Neural cell (in vitro differentiated cells): ENCODE measurements around the gene GTF2IRD1. TPM values are rescaled to one million over a fixed set of nuclear protein-coding genes. Genes with fewer than 3 reads are reported as not detected.

ENCODE experiments used
- H2AFZ ChIP-seq: fragments of 200-600, 300-800 bp; sonication (generic), shearing (Covaris generic); 2 replicates; pipeline ENCODE4 v1.6.0; 2014; ENCODE audit warnings: low read depth, mild to moderate bottlenecking, antibody characterized with exemption, low read length, moderate library complexity
- H3F3A ChIP-seq: fragments of 200-600 bp; shearing (Covaris generic); 2 replicates; pipeline ENCODE4 v1.6.1; 2016; ENCODE audit warnings: mild to moderate bottlenecking, moderate library complexity, mixed read lengths, antibody characterized with exemption, low read length; ENCODE audit not compliant: insufficient read depth, poor library complexity, severe bottlenecking
- H3K27ac ChIP-seq: fragments of 200-600, 300-800 bp; sonication (generic), shearing (Covaris generic); 2 replicates; pipeline ENCODE4 v1.5.1; 2014; ENCODE audit warnings: mild to moderate bottlenecking, low read length, moderate library complexity
- H3K27me3 ChIP-seq: fragments of 300-800, 200-600 bp; sonication (generic), shearing (Covaris generic); 2 replicates; pipeline ENCODE4 v1.6.0; 2014; ENCODE audit warnings: mild to moderate bottlenecking, low read depth, low read length, moderate library complexity; ENCODE audit not compliant: insufficient read depth
- H3K36me3 ChIP-seq: fragments of 300-800, 200-600 bp; sonication (generic), shearing (Covaris generic); 2 replicates; pipeline ENCODE4 v1.5.1; 2014; ENCODE audit warnings: mild to moderate bottlenecking, antibody characterized with exemption, low read length, moderate library complexity; ENCODE audit not compliant: insufficient read depth
- H3K4me2 ChIP-seq: fragments of 300-800, 200-600 bp; sonication (generic), shearing (Covaris generic); 2 replicates; pipeline ENCODE4 v1.6.0; 2014; ENCODE audit warnings: mild to moderate bottlenecking, low read length
- H3K4me3 ChIP-seq: fragments of 300-800, 200-600 bp; sonication (generic), shearing (Covaris generic); 2 replicates; pipeline ENCODE4 v1.5.1; 2014; ENCODE audit warnings: mild to moderate bottlenecking, low read length, moderate library complexity
- H3K79me2 ChIP-seq: fragments of 200-600 bp; shearing (Covaris generic); replicated peaks from 2 replicates; pipeline ENCODE4 v1.6.0; 2014; ENCODE audit warnings: mild to moderate bottlenecking, low read length, moderate library complexity; ENCODE audit not compliant: insufficient read depth
- H3K9ac ChIP-seq: fragments of 300-800, 200-600 bp; sonication (generic), shearing (Covaris generic); 2 replicates; pipeline ENCODE4 v1.6.1; 2016; ENCODE audit warnings: mild to moderate bottlenecking, low read length, mixed read lengths
- H3K9me2 ChIP-seq: fragments of 200-600 bp; shearing (Covaris generic); 2 replicates; pipeline ENCODE4 v1.6.1; 2016; ENCODE audit warnings: mild to moderate bottlenecking, low read length, mixed read lengths; ENCODE audit not compliant: insufficient read depth
- H3K9me3 ChIP-seq: fragments of 200-600, 300-800 bp; sonication (generic), shearing (Covaris generic); 2 replicates; pipeline ENCODE4 v1.6.1; 2016; ENCODE audit warnings: mild to moderate bottlenecking, mixed run types, low read length, moderate library complexity, mixed read lengths
- H4K20me1 ChIP-seq: fragments of 200-600 bp; shearing (Covaris generic); 2 replicates; pipeline ENCODE4 v1.6.1; 2016; ENCODE audit warnings: mild to moderate bottlenecking, mixed run types; ENCODE audit not compliant: insufficient read depth
- EP300 ChIP-seq: fragments of 450-650 bp; conservative IDR thresholded peaks from 2 replicates; pipeline ENCODE4 v1.6.1; 2014; ENCODE audit warnings: antibody characterized with exemption, mild to moderate bottlenecking, moderate library complexity; ENCODE audit not compliant: poor library complexity, severe bottlenecking
- EZH2 ChIP-seq: fragments of 200-600, 300-800 bp; shearing (Covaris generic), sonication (generic); IDR thresholded peaks from 2 replicates; pipeline ENCODE4 v1.6.1; 2014; ENCODE audit warnings: antibody characterized with exemption, low read length, borderline replicate concordance, mild to moderate bottlenecking; ENCODE audit not compliant: insufficient read depth, poor library complexity, severe bottlenecking
- MXI1 ChIP-seq: fragments of 450-650 bp; conservative IDR thresholded peaks from 2 replicates; pipeline ENCODE4 v1.6.1; 2014; ENCODE audit warnings: antibody characterized with exemption, mild to moderate bottlenecking; ENCODE audit not compliant: poor library complexity, severe bottlenecking
- POLR2AphosphoS5 ChIP-seq: IDR thresholded peaks from 2 replicates; pipeline ENCODE4 v1.6.1; 2012
- RAD21 ChIP-seq: fragments of 450-650 bp; conservative IDR thresholded peaks from 2 replicates; pipeline ENCODE4 v1.6.1; 2014; ENCODE audit warnings: antibody characterized with exemption, mild to moderate bottlenecking, moderate library complexity
- SMC3 ChIP-seq: fragments of 450-650 bp; conservative IDR thresholded peaks from 2 replicates; pipeline ENCODE4 v1.6.1; 2014; ENCODE audit warnings: antibody characterized with exemption, mild to moderate bottlenecking, moderate library complexity; ENCODE audit not compliant: poor library complexity
- TAF1 ChIP-seq: IDR thresholded peaks from 2 replicates; pipeline ENCODE4 v1.6.1; 2012; ENCODE audit warnings: low read depth
- polyA plus RNA-seq: library from polyadenylated mRNA; depleted of rRNA; stranded (reverse); fragments of >200 nt; gene quantifications from 2 replicates; pipeline ENCODE4 v1.2.3, GENCODE V29; 2014
- TF ChIP-seq, protein P1 (sequence below): IDR thresholded peaks from 2 replicates; pipeline ENCODE4 v1.6.1; 2012; ENCODE audit warnings: borderline replicate concordance
- TF ChIP-seq, protein P2 (sequence below): fragments of 450-650 bp; IDR thresholded peaks from 2 replicates; pipeline ENCODE4 v1.5.1; 2014; ENCODE audit warnings: antibody characterized with exemption, mild to moderate bottlenecking, moderate library complexity; ENCODE audit not compliant: poor library complexity, severe bottlenecking

The GTF2IRD1 gene
- polyA plus RNA-seq, 1 donor from 2014 or later, result 31.9 TPM

DNA sequence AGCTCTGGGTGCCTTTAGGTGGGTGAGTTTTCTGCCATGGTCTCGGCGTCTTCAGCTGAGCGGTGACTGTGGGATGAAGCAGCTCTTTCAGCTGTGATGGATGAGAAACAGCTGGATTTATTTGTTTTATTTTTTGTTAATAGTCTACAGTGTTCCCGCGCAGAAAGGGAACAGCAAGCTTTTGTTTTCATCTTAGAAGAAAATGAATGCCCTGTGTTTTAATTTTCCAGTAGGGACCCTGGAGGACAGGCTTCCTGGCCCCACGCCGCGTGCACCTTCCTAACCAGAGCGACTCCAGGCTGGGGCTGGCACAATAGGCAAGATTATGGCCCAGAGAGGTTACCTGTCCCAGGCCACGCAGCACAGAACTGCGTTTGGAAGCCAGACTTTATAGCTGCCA, 57.6 kb downstream of the GTF2IRD1 start:
- Histone ChIP-seq H3K27me3 (no peaks in the 10 kb centered on the region), H4K20me1 (no peaks in the 10 kb centered on the region), H3K9me3 (no peaks in the 10 kb centered on the region), H2AFZ (no peak overlapping the region), H3K79me2 (peaks cover 5% of the 10 kb centered on the region), H3K9me2 (no peaks in the 10 kb centered on the region), H3K4me3 (no peak overlapping the region), H3K4me2 (no peak overlapping the region), H3K36me3 (peaks cover 4% of the 10 kb centered on the region), H3K9ac (no peak overlapping the region), H3K27ac (no peak overlapping the region), H3F3A (no peaks in the 10 kb centered on the region)
- TF ChIP-seq, protein P1, sequence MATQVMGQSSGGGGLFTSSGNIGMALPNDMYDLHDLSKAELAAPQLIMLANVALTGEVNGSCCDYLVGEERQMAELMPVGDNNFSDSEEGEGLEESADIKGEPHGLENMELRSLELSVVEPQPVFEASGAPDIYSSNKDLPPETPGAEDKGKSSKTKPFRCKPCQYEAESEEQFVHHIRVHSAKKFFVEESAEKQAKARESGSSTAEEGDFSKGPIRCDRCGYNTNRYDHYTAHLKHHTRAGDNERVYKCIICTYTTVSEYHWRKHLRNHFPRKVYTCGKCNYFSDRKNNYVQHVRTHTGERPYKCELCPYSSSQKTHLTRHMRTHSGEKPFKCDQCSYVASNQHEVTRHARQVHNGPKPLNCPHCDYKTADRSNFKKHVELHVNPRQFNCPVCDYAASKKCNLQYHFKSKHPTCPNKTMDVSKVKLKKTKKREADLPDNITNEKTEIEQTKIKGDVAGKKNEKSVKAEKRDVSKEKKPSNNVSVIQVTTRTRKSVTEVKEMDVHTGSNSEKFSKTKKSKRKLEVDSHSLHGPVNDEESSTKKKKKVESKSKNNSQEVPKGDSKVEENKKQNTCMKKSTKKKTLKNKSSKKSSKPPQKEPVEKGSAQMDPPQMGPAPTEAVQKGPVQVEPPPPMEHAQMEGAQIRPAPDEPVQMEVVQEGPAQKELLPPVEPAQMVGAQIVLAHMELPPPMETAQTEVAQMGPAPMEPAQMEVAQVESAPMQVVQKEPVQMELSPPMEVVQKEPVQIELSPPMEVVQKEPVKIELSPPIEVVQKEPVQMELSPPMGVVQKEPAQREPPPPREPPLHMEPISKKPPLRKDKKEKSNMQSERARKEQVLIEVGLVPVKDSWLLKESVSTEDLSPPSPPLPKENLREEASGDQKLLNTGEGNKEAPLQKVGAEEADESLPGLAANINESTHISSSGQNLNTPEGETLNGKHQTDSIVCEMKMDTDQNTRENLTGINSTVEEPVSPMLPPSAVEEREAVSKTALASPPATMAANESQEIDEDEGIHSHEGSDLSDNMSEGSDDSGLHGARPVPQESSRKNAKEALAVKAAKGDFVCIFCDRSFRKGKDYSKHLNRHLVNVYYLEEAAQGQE, result no peak
- no peak for TF ChIP-seq SMC3

DNA sequence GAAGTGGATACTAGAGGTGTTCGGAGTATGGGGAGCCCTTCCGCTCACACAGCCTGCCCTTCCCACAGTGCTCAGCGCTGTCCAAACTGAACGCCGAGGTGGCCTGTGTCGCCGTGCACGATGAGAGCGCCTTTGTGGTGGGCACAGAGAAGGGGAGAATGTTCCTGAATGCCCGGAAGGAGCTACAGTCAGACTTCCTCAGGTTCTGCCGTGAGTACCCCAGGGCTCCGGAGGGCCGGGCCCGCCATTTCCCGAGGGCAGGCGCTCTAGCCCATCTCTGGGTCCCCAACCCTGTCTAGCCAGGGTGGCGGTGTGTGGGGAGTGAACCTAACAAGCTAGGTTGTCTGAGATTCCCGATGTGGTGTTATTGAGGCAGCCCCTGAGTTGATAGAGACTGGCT, 59.1 kb downstream of the GTF2IRD1 start:
- H3K36me3 ChIP-seq, result peaks cover 4% of the 10 kb centered on the region
- no peaks in the 10 kb centered on the region for H3F3A ChIP-seq
- H3K9me3 ChIP-seq, result no peaks in the 10 kb centered on the region
- no peaks in the 10 kb centered on the region for H3K79me2 ChIP-seq
- H3K27ac ChIP-seq, result no peak overlapping the region
- H3K9ac ChIP-seq, result no peak overlapping the region
- no peaks in the 10 kb centered on the region for H3K27me3 ChIP-seq
- no peak overlapping the region for H3K4me3 ChIP-seq
- TF ChIP-seq, protein P2, sequence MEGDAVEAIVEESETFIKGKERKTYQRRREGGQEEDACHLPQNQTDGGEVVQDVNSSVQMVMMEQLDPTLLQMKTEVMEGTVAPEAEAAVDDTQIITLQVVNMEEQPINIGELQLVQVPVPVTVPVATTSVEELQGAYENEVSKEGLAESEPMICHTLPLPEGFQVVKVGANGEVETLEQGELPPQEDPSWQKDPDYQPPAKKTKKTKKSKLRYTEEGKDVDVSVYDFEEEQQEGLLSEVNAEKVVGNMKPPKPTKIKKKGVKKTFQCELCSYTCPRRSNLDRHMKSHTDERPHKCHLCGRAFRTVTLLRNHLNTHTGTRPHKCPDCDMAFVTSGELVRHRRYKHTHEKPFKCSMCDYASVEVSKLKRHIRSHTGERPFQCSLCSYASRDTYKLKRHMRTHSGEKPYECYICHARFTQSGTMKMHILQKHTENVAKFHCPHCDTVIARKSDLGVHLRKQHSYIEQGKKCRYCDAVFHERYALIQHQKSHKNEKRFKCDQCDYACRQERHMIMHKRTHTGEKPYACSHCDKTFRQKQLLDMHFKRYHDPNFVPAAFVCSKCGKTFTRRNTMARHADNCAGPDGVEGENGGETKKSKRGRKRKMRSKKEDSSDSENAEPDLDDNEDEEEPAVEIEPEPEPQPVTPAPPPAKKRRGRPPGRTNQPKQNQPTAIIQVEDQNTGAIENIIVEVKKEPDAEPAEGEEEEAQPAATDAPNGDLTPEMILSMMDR, result no peak
- TF ChIP-seq MXI1 (no peak), EZH2 (no peak), EP300 (no peak), RAD21 (no peak), TAF1 (no peak), POLR2AphosphoS5 (no peak), SMC3 (no peak)
- TF ChIP-seq, protein P1, result no peak
- H3K9me2 ChIP-seq, result no peaks in the 10 kb centered on the region
- H2AFZ ChIP-seq, result no peak overlapping the region
- no peaks in the 10 kb centered on the region for H4K20me1 ChIP-seq
- no peak overlapping the region for H3K4me2 ChIP-seq
